HEK293 (cell line): ENCODE data around the gene TBL1Y.

Source experiments
- CTCF ChIA-PET: fragments of 350-600 bp; formaldehyde crosslinking; extraction: SDS; loops from one replicate; lab custom pipeline; 2021; ENCODE audit warnings: antibody characterized with exemption; lab: Yijun Ruan, JAX
- POLR2A ChIA-PET: fragments of 300-600 bp; formaldehyde crosslinking; extraction: SDS; loops from one replicate; lab custom pipeline; 2020; ENCODE audit warnings: antibody characterized with exemption, inconsistent platforms; lab: Yijun Ruan, JAX
- H3K27ac ChIP-seq: fragments of 200-500 bp; sonication (Bioruptor generic); 2 replicates; pipeline ENCODE4 v1.5.1; 2014; ENCODE audit warnings: low read depth, low read length, control low read depth, inconsistent platforms; ENCODE audit errors: extremely low read depth
- H3K36me3 ChIP-seq, 2 experiments: fragments of 200-500 bp in 1 of 2; sonication (Bioruptor generic) in 1 of 2; 1 replicate in 1 of 2; 2 replicates in 1 of 2; pipeline ENCODE4 v1.5.1; 2014 to 2017; ENCODE audit warnings: inconsistent platforms in 2 of 2, low read length in 2 of 2; ENCODE audit not compliant: control insufficient read depth in 2 of 2, insufficient read depth in 1 of 2
- H3K4me1 ChIP-seq: fragments of 200-500 bp; sonication (Bioruptor generic); 2 replicates; pipeline ENCODE4 v1.5.1; 2014; ENCODE audit warnings: mild to moderate bottlenecking, low read length, inconsistent platforms; ENCODE audit not compliant: control insufficient read depth, insufficient read depth
- H3K4me3 ChIP-seq: 2 replicates; pipeline ENCODE4 v1.5.1; 2011; ENCODE audit warnings: low read depth, mild to moderate bottlenecking, control low read depth, low read length, moderate library complexity
- H3K9me3 ChIP-seq: fragments of 200-500 bp; sonication (Bioruptor generic); 2 replicates; pipeline ENCODE4 v1.5.1; 2014; ENCODE audit warnings: low read depth, low read length, inconsistent platforms; ENCODE audit not compliant: control insufficient read depth, insufficient read depth
- HOXA7 ChIP-seq: sonication (generic); formaldehyde crosslinking; IDR thresholded peaks from 2 replicates; pipeline ENCODE4 v1.8.1; 2022; ENCODE audit warnings: missing genetic modification reagents, borderline replicate concordance
- IKZF3 ChIP-seq: fragments of 450-650 bp; IDR thresholded peaks from 2 replicates; pipeline ENCODE4 v1.5.0; 2018; ENCODE audit warnings: missing biosample characterization, mild to moderate bottlenecking, missing genetic modification characterization, moderate library complexity
- KLF17 ChIP-seq: fragments of 450-650 bp; formaldehyde crosslinking; IDR thresholded peaks from 2 replicates; pipeline ENCODE4 v1.5.1; 2016; ENCODE audit warnings: missing biosample characterization, missing genetic modification characterization
- OVOL3 ChIP-seq: fragments of 450-650 bp; formaldehyde crosslinking; IDR thresholded peaks from 2 replicates; pipeline ENCODE4 v1.5.1; 2016; ENCODE audit warnings: missing biosample characterization, missing genetic modification characterization
- PRDM4 ChIP-seq: fragments of 450-650 bp; formaldehyde crosslinking; IDR thresholded peaks from 2 replicates; pipeline ENCODE4 v1.5.1; 2017; ENCODE audit warnings: missing biosample characterization, missing genetic modification characterization
- PRDM6 ChIP-seq: fragments of 450-650 bp; formaldehyde crosslinking; IDR thresholded peaks from 2 replicates; pipeline ENCODE4 v1.5.1; 2017; ENCODE audit warnings: missing biosample characterization, missing genetic modification characterization
- ZNF121 ChIP-seq: fragments of 450-650 bp; formaldehyde crosslinking; IDR thresholded peaks from 2 replicates; pipeline ENCODE4 v1.5.1; 2016; ENCODE audit warnings: missing biosample characterization, missing genetic modification characterization
- ZNF140 ChIP-seq: fragments of 450-650 bp; formaldehyde crosslinking; IDR thresholded peaks from 2 replicates; pipeline ENCODE4 v1.5.1; 2016; ENCODE audit warnings: missing biosample characterization, missing genetic modification characterization
- ZNF146 ChIP-seq: fragments of 450-650 bp; formaldehyde crosslinking; IDR thresholded peaks from 2 replicates; pipeline ENCODE4 v1.5.1; 2016; ENCODE audit warnings: missing biosample characterization, missing genetic modification characterization
- ZNF239 ChIP-seq: fragments of 450-650 bp; formaldehyde crosslinking; IDR thresholded peaks from 2 replicates; pipeline ENCODE4 v1.5.1; 2016; ENCODE audit warnings: missing biosample characterization, missing genetic modification characterization
- ZNF24 ChIP-seq: fragments of 450-650 bp; formaldehyde crosslinking; IDR thresholded peaks from 2 replicates; pipeline ENCODE4 v1.5.1; 2016; ENCODE audit warnings: missing biosample characterization, missing genetic modification characterization
- ZNF266 ChIP-seq: fragments of 450-650 bp; formaldehyde crosslinking; IDR thresholded peaks from 2 replicates; pipeline ENCODE4 v1.5.1; 2016; ENCODE audit warnings: missing biosample characterization, missing genetic modification characterization, low read depth
- ZNF362 ChIP-seq: fragments of 450-650 bp; formaldehyde crosslinking; IDR thresholded peaks from 2 replicates; pipeline ENCODE4 v1.5.1; 2016; ENCODE audit warnings: missing biosample characterization, missing genetic modification characterization
- ZNF600 ChIP-seq: fragments of 450-650 bp; formaldehyde crosslinking; IDR thresholded peaks from 2 replicates; pipeline ENCODE4 v1.5.1; 2016; ENCODE audit warnings: missing biosample characterization, missing genetic modification characterization
- ZNF670 ChIP-seq: fragments of 450-650 bp; formaldehyde crosslinking; IDR thresholded peaks from 2 replicates; pipeline ENCODE4 v1.5.1; 2016; ENCODE audit warnings: missing biosample characterization, missing genetic modification characterization, low read depth
- ZNF677 ChIP-seq: fragments of 450-650 bp; IDR thresholded peaks from 2 replicates; pipeline ENCODE4 v1.5.0; 2018; ENCODE audit warnings: missing biosample characterization, mild to moderate bottlenecking, missing genetic modification characterization, moderate library complexity
- ZNF76 ChIP-seq: fragments of 450-650 bp; formaldehyde crosslinking; IDR thresholded peaks from 2 replicates; pipeline ENCODE4; 2016; ENCODE audit warnings: low read depth, missing biosample characterization, missing genetic modification characterization, borderline replicate concordance
- ZSCAN18 ChIP-seq: fragments of 450-650 bp; formaldehyde crosslinking; IDR thresholded peaks from 2 replicates; pipeline ENCODE4 v1.5.1; 2016; ENCODE audit warnings: missing biosample characterization, missing genetic modification characterization
- ZSCAN5A ChIP-seq: fragments of 450-650 bp; formaldehyde crosslinking; IDR thresholded peaks from 2 replicates; pipeline ENCODE4 v1.5.1; 2016; ENCODE audit warnings: missing biosample characterization, missing genetic modification characterization

The TBL1Y gene

GRCh38 chrY:6929237-6929636 lies 18.7 kb downstream of the TBL1Y start:
- Histone ChIP-seq H3K36me3 (no peaks in the 10 kb centered on the region), H3K4me1 (no peaks in the 10 kb centered on the region), H3K27ac (no peak overlapping the region), H3K9me3 (no peaks in the 10 kb centered on the region), H3K4me3 (no peak overlapping the region)
- TF ChIP-seq ZNF76 (tag by site-specific recombination) (no peak), IKZF3 (tag by site-specific recombination) (no peak), ZNF362 (tag by site-specific recombination) (no peak), ZNF670 (tag by site-specific recombination) (no peak), PRDM6 (tag by site-specific recombination) (no peak), ZNF239 (no peak), ZSCAN5A (no peak), KLF17 (tag by site-specific recombination) (no peak)
- ChIA-PET CTCF (no interaction called here), POLR2A (no interaction called here)

- ChIA-PET POLR2A (no interaction called here), CTCF (no interaction called here)
- H3K36me3 ChIP-seq, result no peaks in the 10 kb centered on the region
- no peak for TF ChIP-seq ZNF146 (tag by site-specific recombination)
- TF ChIP-seq ZNF140 (tag by site-specific recombination), result no peak
- no peak for TF ChIP-seq ZNF24 (tag by site-specific recombination)
- TF ChIP-seq ZNF266 (tag by site-specific recombination), result no peak
- TF ChIP-seq OVOL3 (tag by site-specific recombination), result no peak
- no peak for TF ChIP-seq ZNF600 (tag by site-specific recombination)
- TF ChIP-seq HOXA7 (CRISPR knock-in tag), result no peak
- TF ChIP-seq ZSCAN18, result no peak
- no peak for TF ChIP-seq PRDM4 (tag by site-specific recombination)
- TF ChIP-seq ZNF121 (tag by site-specific recombination), result no peak
- no peak for TF ChIP-seq ZNF677
- TF ChIP-seq, all 188 proteins: peak for 0
- H3K4me3 ChIP-seq, result no peak overlapping the region
- no peaks in the 10 kb centered on the region for H3K4me1 ChIP-seq
- H3K9me3 ChIP-seq, result no peaks in the 10 kb centered on the region
- H3K27ac ChIP-seq, result no peak overlapping the region
Measured at GRCh38 chrY:6931779-6932396, 21.4 kb downstream of the TBL1Y start.
